Epithelial cell of proximal tubule (primary cell): ENCODE results near the gene PALM3. TPM values are rescaled to one million over a fixed set of nuclear protein-coding genes. Genes with fewer than 3 reads are reported as not detected.

Experiments
- DNase-seq: peaks from one replicate; pipeline ENCODE4 v3.0.0-alpha.2; 2011; ENCODE audit warnings: low read depth
- H3K4me3 ChIP-seq: 2 replicates; pipeline ENCODE4 v1.5.1; 2011; ENCODE audit warnings: low read depth, mild to moderate bottlenecking, low read length
- CTCF ChIP-seq: conservative IDR thresholded peaks from 2 replicates; pipeline ENCODE4 v1.5.1; 2012; ENCODE audit warnings: low read depth, mild to moderate bottlenecking, low read length
- total RNA-seq: library from RNA; depleted of rRNA; stranded (reverse); fragments of >200 nt; gene quantifications from 2 replicates; pipeline ENCODE4 v1.2.3, GENCODE V29; 2015

PALM3 gene
- total RNA-seq, 1 donor from 2014 or later, result 0.17 TPM

DNA sequence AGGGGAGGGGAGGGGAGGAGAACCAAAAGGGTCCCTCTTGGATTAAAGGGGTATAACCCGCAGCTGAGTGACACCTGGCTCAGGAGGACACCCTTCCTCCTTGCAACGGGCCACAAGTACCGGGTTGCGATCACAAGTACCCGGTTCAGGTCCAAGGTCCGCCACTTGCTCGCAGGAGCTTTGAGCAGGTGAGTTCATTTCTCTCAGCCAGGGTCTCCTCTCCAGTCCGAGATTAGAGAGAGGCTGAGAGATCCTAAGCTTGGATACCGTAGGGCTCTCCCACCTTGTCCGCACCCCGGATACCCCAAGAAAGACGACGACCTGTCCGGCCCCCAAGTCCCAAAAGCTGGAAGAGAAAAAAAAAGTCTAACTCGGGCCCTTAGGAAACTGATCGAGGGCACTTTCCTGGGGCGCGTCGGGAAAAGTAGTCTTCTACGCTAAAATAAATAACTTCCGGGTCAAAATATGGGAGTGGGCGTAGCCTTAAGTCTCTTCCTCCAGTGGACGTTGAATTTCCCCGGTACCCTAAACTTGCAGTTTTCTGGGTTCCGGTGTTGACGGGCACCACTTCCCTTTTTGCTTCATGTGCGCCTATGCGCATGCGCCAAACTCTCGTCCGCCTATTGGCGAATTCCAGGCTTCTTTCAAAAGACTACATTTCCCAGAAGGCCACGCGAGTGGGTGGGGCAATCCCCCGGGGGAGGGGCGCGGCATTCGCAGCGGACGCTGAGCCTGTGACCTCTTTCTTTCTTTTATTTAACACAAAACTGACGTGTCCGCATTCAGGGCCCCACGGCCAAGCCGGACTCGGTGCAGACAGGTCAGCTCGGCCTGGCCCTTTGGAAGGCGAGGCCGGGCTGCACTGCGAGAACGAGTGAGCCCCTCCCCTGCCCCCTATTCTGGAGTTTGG, 19.3 kb upstream of the PALM3 start:
- TF ChIP-seq CTCF, result no peak
- DNase-seq, result peak; percentile 97
- peak overlapping the region; percentile 86 for H3K4me3 ChIP-seq

- no peak for DNase-seq
- no peak for TF ChIP-seq CTCF
Measured at GRCh38 chr19:14078411-14078810, 16.5 kb upstream of the PALM3 start.

GRCh38 chr19:14073925-14074838, 12.3 kb upstream of the PALM3 start:
- H3K4me3 ChIP-seq, result peak overlapping the region; percentile 85
- DNase-seq, result no peak
- peak; percentile 4 for TF ChIP-seq CTCF

More at GRCh38 chr19:14078411-14078810, 16.5 kb upstream of the PALM3 start:
- no peak overlapping the region for H3K4me3 ChIP-seq

DNA sequence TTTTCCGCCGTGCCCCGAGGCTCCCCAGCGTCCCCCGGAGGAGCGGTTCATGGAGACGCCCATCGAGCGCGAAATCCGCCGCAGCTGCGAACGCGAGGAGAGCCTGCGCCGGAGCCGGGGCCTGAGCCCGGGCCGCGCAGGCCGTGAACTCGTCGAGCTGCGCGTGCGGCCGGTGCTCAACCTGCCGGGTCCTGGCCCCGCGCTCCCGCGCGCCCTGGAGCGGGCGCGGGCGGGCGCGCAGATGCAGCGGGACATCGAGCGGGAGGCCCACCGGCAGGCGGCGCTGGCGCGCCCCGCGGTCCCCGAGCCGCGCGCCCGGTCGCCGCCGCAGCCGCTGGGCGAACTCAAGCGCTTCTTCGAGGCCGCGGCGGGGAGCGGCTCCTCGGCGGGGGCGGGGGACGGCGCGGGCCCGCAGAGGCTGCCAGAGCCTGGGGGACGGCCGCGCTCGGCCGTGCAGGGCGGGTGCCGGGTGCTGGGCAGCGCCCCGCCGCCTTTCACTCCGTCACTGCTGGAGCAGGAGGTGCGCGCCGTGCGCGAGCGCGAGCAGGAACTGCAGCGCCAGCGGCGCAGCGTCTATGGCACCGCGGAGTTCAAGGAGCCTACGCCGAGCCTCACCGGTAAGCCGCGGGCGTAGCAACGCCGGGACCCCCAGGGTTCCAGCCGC, 11.5 kb upstream of the PALM3 start:
- no peak for DNase-seq
- no peak for TF ChIP-seq CTCF

GRCh38 chr19:14072535-14073260, 10.8 kb upstream of the PALM3 start, which contains the start of gene MISP3:
Gene MISP3 (plus strand): TSS chr19:14072786. CDS start chr19:14073310, 524 bp downstream.
- TF ChIP-seq CTCF, result no peak
- no peak for DNase-seq
- peak within 1 kb of the TSS; percentile 85 for H3K4me3 ChIP-seq

More for the DNA sequence above, 11.5 kb upstream of the PALM3 start:
- peak overlapping the region; percentile 85 for H3K4me3 ChIP-seq
